Amniotic epithelial cell (primary cell): ENCODE measurements around the gene BACH1.

ENCODE experiments used
- DNase-seq: peaks from one replicate; pipeline ENCODE4 v3.0.0-alpha.2; 2010; ENCODE audit warnings: low read depth

BACH1 gene

GRCh38 chr21:29293495-29293894, 5.2 kb upstream of the BACH1 start:
- no peak for DNase-seq

- DNase-seq: no peak
Observed at GRCh38 chr21:29295066-29295650, 3.6 kb upstream of the BACH1 start.

GRCh38 chr21:29296446-29296845, 2.3 kb upstream of the BACH1 start:
- DNase-seq: no peak

GRCh38 chr21:29297483-29298347, 1.0 kb upstream of the BACH1 start:
- DNase-seq: no peak

- peak; percentile 42 for DNase-seq
Observed at GRCh38 chr21:29299046-29299915, 559 bp downstream of the BACH1 start.

- peak; percentile 76 for DNase-seq
Observed at GRCh38 chr21:29299916-29300806, 1.4 kb downstream of the BACH1 start.

- no peak for DNase-seq
Observed at GRCh38 chr21:29300807-29301138, 2.1 kb downstream of the BACH1 start.

GRCh38 chr21:29301691-29302090, 3.0 kb downstream of the BACH1 start:
- no peak for DNase-seq

GRCh38 chr21:29302359-29302875, 3.7 kb downstream of the BACH1 start:
- peak; percentile 34 for DNase-seq

GRCh38 chr21:29303288-29303687, 4.6 kb downstream of the BACH1 start:
- no peak for DNase-seq

- DNase-seq: no peak
Observed at GRCh38 chr21:29304597-29304996, 5.9 kb downstream of the BACH1 start.

- no peak for DNase-seq
Observed at GRCh38 chr21:29305068-29305467, 6.3 kb downstream of the BACH1 start.

GRCh38 chr21:29305561-29305960, 6.8 kb downstream of the BACH1 start:
- DNase-seq: no peak

- no peak for DNase-seq
Observed at GRCh38 chr21:29306920-29307319, 8.2 kb downstream of the BACH1 start.

GRCh38 chr21:29307718-29308455, 9.2 kb downstream of the BACH1 start:
- DNase-seq: no peak

GRCh38 chr21:29308456-29308783, 9.7 kb downstream of the BACH1 start:
- no peak for DNase-seq

GRCh38 chr21:29309703-29310102, 11.0 kb downstream of the BACH1 start:
- no peak for DNase-seq

- no peak for DNase-seq
Observed at GRCh38 chr21:29311802-29312201, 13.1 kb downstream of the BACH1 start.

- no peak for DNase-seq
Observed at GRCh38 chr21:29312981-29313380, 14.3 kb downstream of the BACH1 start.

GRCh38 chr21:29313662-29314408, 15.1 kb downstream of the BACH1 start:
- no peak for DNase-seq
